ENCODE measurements around the gene GRIN2A.

GRIN2A gene

GRCh38 chr16:9950658-9951057, 231.6 kb downstream of the GRIN2A start:
- H3K27ac Mint-ChIP-seq, result no peak overlapping the region
- no peaks in the 10 kb centered on the region for H3K4me1 Mint-ChIP-seq (ENCODE audit: low read depth)
- H3K4me3 Mint-ChIP-seq, result no peak overlapping the region
- H3K27me3 Mint-ChIP-seq (ENCODE audit: low read depth), result no peaks in the 10 kb centered on the region
- H3K9me3 Mint-ChIP-seq, result peaks cover 5% of the 10 kb centered on the region
- H3K36me3 Mint-ChIP-seq (ENCODE audit: low read depth), result no peaks in the 10 kb centered on the region

GRCh38 chr16:9949396-9949795, 232.8 kb downstream of the GRIN2A start:
- peaks cover 5% of the 10 kb centered on the region for H3K9me3 Mint-ChIP-seq
- H3K4me3 Mint-ChIP-seq, result no peak overlapping the region
- no peaks in the 10 kb centered on the region for H3K27me3 Mint-ChIP-seq (ENCODE audit: low read depth)
- H3K36me3 Mint-ChIP-seq (ENCODE audit: low read depth), result no peaks in the 10 kb centered on the region
- no peak overlapping the region for H3K27ac Mint-ChIP-seq
- no peaks in the 10 kb centered on the region for H3K4me1 Mint-ChIP-seq (ENCODE audit: low read depth)

GRCh38 chr16:9948933-9949332, 233.3 kb downstream of the GRIN2A start:
- Mint-ChIP-seq H3K4me3 (no peak overlapping the region), H3K9me3 (peaks cover 5% of the 10 kb centered on the region), H3K36me3 (ENCODE audit: low read depth) (no peaks in the 10 kb centered on the region), H3K4me1 (ENCODE audit: low read depth) (no peaks in the 10 kb centered on the region), H3K27ac (no peak overlapping the region), H3K27me3 (ENCODE audit: low read depth) (no peaks in the 10 kb centered on the region)

GRCh38 chr16:9946022-9946720, 236.1 kb downstream of the GRIN2A start:
- Mint-ChIP-seq H3K4me3 (no peak overlapping the region), H3K36me3 (ENCODE audit: low read depth) (no peaks in the 10 kb centered on the region), H3K27me3 (ENCODE audit: low read depth) (no peaks in the 10 kb centered on the region), H3K9me3 (peaks cover 5% of the 10 kb centered on the region), H3K27ac (no peak overlapping the region), H3K4me1 (ENCODE audit: low read depth) (no peaks in the 10 kb centered on the region)

GRCh38 chr16:9943121-9943520, 239.1 kb downstream of the GRIN2A start:
- H3K9me3 Mint-ChIP-seq, result no peaks in the 10 kb centered on the region
- H3K27ac Mint-ChIP-seq, result no peak overlapping the region
- no peak overlapping the region for H3K4me3 Mint-ChIP-seq
- no peaks in the 10 kb centered on the region for H3K27me3 Mint-ChIP-seq (ENCODE audit: low read depth)
- H3K36me3 Mint-ChIP-seq (ENCODE audit: low read depth), result no peaks in the 10 kb centered on the region
- no peaks in the 10 kb centered on the region for H3K4me1 Mint-ChIP-seq (ENCODE audit: low read depth)

GRCh38 chr16:9941245-9941644, 241.0 kb downstream of the GRIN2A start:
- Mint-ChIP-seq H3K9me3 (peaks cover 3% of the 10 kb centered on the region), H3K27me3 (ENCODE audit: low read depth) (no peaks in the 10 kb centered on the region), H3K4me3 (no peak overlapping the region), H3K27ac (no peak overlapping the region), H3K36me3 (ENCODE audit: low read depth) (no peaks in the 10 kb centered on the region), H3K4me1 (ENCODE audit: low read depth) (no peaks in the 10 kb centered on the region)

GRCh38 chr16:9934723-9935508, 247.3 kb downstream of the GRIN2A start:
- Mint-ChIP-seq H3K27ac (no peak overlapping the region), H3K27me3 (ENCODE audit: low read depth) (no peaks in the 10 kb centered on the region), H3K9me3 (peaks cover 3% of the 10 kb centered on the region), H3K4me3 (no peak overlapping the region), H3K36me3 (ENCODE audit: low read depth) (no peaks in the 10 kb centered on the region), H3K4me1 (ENCODE audit: low read depth) (no peaks in the 10 kb centered on the region)

- H3K4me1 Mint-ChIP-seq (ENCODE audit: low read depth), result no peaks in the 10 kb centered on the region
- H3K4me3 Mint-ChIP-seq, result no peak overlapping the region
- no peak overlapping the region for H3K27ac Mint-ChIP-seq
- peaks cover 3% of the 10 kb centered on the region for H3K9me3 Mint-ChIP-seq
- H3K27me3 Mint-ChIP-seq (ENCODE audit: low read depth), result no peaks in the 10 kb centered on the region
- H3K36me3 Mint-ChIP-seq (ENCODE audit: low read depth), result no peaks in the 10 kb centered on the region
Measured at GRCh38 chr16:9932919-9933653, 249.1 kb downstream of the GRIN2A start.

- H3K36me3 Mint-ChIP-seq (ENCODE audit: low read depth), result no peaks in the 10 kb centered on the region
- H3K4me1 Mint-ChIP-seq (ENCODE audit: low read depth), result no peaks in the 10 kb centered on the region
- H3K27ac Mint-ChIP-seq, result no peak overlapping the region
- no peaks in the 10 kb centered on the region for H3K9me3 Mint-ChIP-seq
- no peaks in the 10 kb centered on the region for H3K27me3 Mint-ChIP-seq (ENCODE audit: low read depth)
- no peak overlapping the region for H3K4me3 Mint-ChIP-seq
Measured at GRCh38 chr16:9932000-9932399, 250.2 kb downstream of the GRIN2A start.

- H3K27me3 Mint-ChIP-seq (ENCODE audit: low read depth), result no peaks in the 10 kb centered on the region
- H3K4me1 Mint-ChIP-seq (ENCODE audit: low read depth), result no peaks in the 10 kb centered on the region
- no peak overlapping the region for H3K27ac Mint-ChIP-seq
- no peaks in the 10 kb centered on the region for H3K9me3 Mint-ChIP-seq
- no peaks in the 10 kb centered on the region for H3K36me3 Mint-ChIP-seq (ENCODE audit: low read depth)
- H3K4me3 Mint-ChIP-seq, result no peak overlapping the region
Measured at GRCh38 chr16:9929836-9930235, 252.4 kb downstream of the GRIN2A start.

GRCh38 chr16:9929313-9929712, 252.9 kb downstream of the GRIN2A start:
- no peaks in the 10 kb centered on the region for H3K36me3 Mint-ChIP-seq (ENCODE audit: low read depth)
- H3K9me3 Mint-ChIP-seq, result no peaks in the 10 kb centered on the region
- no peak overlapping the region for H3K27ac Mint-ChIP-seq
- H3K27me3 Mint-ChIP-seq (ENCODE audit: low read depth), result no peaks in the 10 kb centered on the region
- no peaks in the 10 kb centered on the region for H3K4me1 Mint-ChIP-seq (ENCODE audit: low read depth)
- no peak overlapping the region for H3K4me3 Mint-ChIP-seq

GRCh38 chr16:9922441-9922840, 259.8 kb downstream of the GRIN2A start:
- no peaks in the 10 kb centered on the region for H3K9me3 Mint-ChIP-seq
- no peaks in the 10 kb centered on the region for H3K27me3 Mint-ChIP-seq (ENCODE audit: low read depth)
- no peaks in the 10 kb centered on the region for H3K36me3 Mint-ChIP-seq (ENCODE audit: low read depth)
- no peaks in the 10 kb centered on the region for H3K4me1 Mint-ChIP-seq (ENCODE audit: low read depth)
- H3K27ac Mint-ChIP-seq, result no peak overlapping the region
- no peak overlapping the region for H3K4me3 Mint-ChIP-seq

- H3K4me3 Mint-ChIP-seq, result no peak overlapping the region
- H3K36me3 Mint-ChIP-seq (ENCODE audit: low read depth), result no peaks in the 10 kb centered on the region
- no peaks in the 10 kb centered on the region for H3K9me3 Mint-ChIP-seq
- H3K27me3 Mint-ChIP-seq (ENCODE audit: low read depth), result no peaks in the 10 kb centered on the region
- H3K4me1 Mint-ChIP-seq (ENCODE audit: low read depth), result no peaks in the 10 kb centered on the region
- H3K27ac Mint-ChIP-seq, result no peak overlapping the region
Measured at GRCh38 chr16:9921997-9922396, 260.2 kb downstream of the GRIN2A start.

- no peaks in the 10 kb centered on the region for H3K27me3 Mint-ChIP-seq (ENCODE audit: low read depth)
- H3K9me3 Mint-ChIP-seq, result no peaks in the 10 kb centered on the region
- no peaks in the 10 kb centered on the region for H3K36me3 Mint-ChIP-seq (ENCODE audit: low read depth)
- no peaks in the 10 kb centered on the region for H3K4me1 Mint-ChIP-seq (ENCODE audit: low read depth)
- no peak overlapping the region for H3K4me3 Mint-ChIP-seq
- H3K27ac Mint-ChIP-seq, result no peak overlapping the region
Measured at GRCh38 chr16:9919460-9919859, 262.8 kb downstream of the GRIN2A start.

- Mint-ChIP-seq H3K4me3 (no peak overlapping the region), H3K27ac (no peak overlapping the region), H3K27me3 (ENCODE audit: low read depth) (no peaks in the 10 kb centered on the region), H3K36me3 (ENCODE audit: low read depth) (no peaks in the 10 kb centered on the region), H3K9me3 (no peaks in the 10 kb centered on the region), H3K4me1 (ENCODE audit: low read depth) (no peaks in the 10 kb centered on the region)
Measured at GRCh38 chr16:9917691-9918090, 264.5 kb downstream of the GRIN2A start.
